HG03280 (cell line): ENCODE data around the gene KHDC1.
A peak's percentile ranks its signal among the peaks of the same experiment; 100 is the strongest.
"Not testable (repeated sequence)": the region's sequence is repeated elsewhere in the genome, so short reads cannot be mapped to it uniquely, and the experiment has no call there.

Experiments used
- ATAC-seq: cut with Tn5 transposase; IDR thresholded peaks from one replicate; pipeline ENCODE4 v1.9.1; 2021; ENCODE audit warnings: mild to moderate bottlenecking, moderate library complexity; ENCODE audit not compliant: unreplicated experiment

KHDC1 gene

DNA sequence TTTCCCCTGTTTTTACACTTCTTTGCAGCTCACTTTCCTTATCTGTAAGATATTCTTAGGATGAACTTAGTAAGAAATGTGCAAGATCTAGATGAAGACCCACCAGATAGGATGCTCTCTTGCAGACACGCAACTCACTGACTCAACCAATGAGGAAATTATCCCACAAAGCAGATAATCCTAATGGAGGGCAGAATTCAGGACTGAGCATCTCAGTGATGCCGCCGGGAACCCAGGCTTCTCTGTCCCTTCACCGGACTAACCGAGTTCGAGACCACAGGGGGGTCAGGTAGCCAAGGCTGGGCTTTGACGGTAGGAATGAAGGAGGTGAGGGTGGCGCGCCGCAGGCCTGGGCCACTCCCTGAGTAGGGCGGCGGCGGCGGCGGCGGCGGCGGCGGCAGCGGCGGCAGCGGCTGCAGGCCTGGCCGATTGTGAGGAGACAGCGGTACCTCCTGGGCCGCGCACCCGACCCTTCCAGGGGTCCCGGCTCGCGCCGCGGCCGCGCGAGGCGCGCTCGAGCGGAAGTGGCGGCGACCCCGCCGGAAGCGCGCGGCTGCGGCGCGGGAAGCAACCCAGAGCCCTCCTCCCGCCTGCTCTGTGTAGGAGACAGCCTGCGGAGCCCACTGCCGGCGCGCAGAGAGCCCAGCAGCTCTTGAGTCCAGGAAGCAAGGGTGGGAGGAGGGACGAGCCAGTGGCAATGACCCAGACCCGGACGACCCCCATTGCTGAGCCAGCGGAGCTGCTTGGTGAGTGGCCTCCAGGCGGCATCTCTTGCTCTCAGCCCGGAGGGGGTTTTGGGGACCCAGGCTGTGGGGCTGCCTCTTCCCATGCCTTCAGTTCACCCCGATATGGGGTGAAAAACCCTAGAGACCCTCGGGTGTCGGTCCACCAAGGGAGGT is at the start of gene KHDC1:
Gene KHDC1, minus strand, starts transcription at position 526 of the 899 bp plus-strand sequence. CDS start 20,679 bp downstream, outside the sequence.
- ATAC-seq = peak; percentile 89

DNA sequence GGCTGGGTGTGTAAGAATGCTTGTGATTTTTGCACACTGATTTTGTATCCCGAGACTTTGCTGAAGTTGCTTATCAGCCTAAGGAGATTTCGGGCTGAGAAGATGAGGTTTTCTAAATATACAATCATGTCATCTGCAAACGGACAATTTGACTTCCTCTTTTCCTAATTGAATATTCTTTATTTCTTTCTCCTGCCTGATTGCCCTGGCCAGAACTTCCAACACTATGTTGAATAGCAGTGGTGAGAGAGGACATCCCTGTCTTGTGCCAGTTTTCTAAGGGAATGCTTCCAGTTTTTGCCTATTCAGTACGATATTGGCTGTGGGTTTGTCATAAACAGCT is 47.5 kb upstream of the KHDC1 start:
- ATAC-seq = not testable (repeated sequence)

GRCh38 chr6:73309785-73310502 is 46.9 kb upstream of the KHDC1 start:
- peak; percentile 97 for ATAC-seq

- peak; percentile 26 for ATAC-seq
These were observed 46.5 kb upstream of the KHDC1 start for GRCh38 chr6:73309535-73309784.

DNA sequence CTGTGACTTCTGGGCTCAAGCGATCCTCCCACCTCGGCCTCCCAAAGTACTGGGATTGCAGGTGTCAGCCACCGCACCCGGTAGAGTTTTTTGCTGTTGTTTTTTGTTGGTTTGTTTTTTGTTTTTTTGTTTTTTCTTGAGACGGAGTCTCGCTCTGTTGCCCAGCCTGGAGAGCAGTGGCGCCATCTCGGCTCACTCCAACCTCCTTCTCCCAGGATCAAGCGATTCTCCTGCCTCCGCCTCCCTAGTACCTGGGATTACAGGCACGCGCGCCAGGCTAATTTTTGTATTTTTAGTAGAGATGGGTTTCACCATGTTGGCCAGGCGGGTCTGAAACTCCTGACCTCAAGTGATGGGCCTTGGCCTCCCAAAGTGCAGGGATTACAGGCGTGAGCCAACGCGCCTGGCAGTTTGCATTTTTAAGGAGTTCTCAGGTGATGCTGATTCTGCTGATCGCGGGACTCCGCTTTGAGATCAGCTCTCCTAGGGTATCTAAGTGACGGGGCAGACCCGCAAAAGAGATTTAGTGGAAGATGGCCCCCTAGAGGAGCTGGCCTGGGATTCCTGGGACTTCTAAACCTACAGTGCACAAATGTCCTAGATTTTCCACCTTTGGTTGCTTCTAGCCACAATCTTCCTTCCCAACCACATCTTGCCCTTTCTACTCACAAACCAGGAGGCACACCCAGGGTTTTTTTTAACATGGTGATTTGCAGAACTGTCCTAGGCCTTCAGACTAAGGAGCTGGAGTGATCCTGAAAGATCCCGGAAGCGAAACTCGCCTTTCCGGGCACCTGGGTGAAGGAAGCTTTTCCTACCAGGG is 45.9 kb upstream of the KHDC1 start:
- ATAC-seq = no peak

GRCh38 chr6:73303773-73304172 is 40.8 kb upstream of the KHDC1 start:
- not testable (repeated sequence) for ATAC-seq

GRCh38 chr6:73302339-73302738 is 39.3 kb upstream of the KHDC1 start:
- no peak for ATAC-seq

DNA sequence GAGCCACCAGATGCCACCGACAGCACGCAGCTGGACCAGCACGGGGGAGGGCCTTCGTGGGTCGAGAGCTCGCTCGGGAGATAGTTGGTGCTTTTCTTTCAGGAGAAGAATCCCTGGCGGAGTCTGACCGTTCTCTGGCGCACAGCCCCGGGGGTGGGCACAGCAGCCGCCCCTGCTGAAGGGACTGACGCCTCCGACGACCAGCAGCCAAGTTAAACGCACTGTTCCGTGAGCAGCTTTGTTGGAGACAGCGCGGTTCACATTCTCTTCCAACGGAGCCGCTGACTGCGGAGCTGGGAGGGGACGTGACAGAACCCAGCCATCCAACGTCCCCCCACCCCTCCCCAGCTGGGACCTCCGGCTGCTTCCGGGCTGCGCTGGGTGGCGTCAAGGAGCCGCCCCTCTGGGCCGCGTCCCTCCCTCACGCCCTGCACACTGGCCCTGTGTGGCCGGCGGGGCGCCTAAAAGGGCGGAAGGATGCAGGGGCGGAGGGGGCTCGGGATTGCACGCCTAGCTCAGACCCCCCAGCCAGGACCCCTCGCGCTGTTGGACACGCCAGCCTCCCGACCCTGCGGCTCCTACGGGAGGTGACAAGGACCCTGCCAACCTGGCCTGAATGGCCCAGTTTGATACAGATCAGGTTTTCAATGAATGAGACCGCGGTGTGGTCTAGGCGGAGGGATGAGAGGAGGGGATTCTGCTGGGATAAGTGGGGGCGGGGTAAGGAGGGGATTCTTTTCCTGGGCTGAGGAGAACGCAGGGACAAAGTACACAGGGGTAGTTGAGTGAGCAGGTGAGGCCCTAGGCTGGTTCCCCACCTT is 36.4 kb upstream of the KHDC1 start:
- no peak for ATAC-seq

- no peak for ATAC-seq
These were observed 30.3 kb upstream of the KHDC1 start for GRCh38 chr6:73293331-73293730.

DNA sequence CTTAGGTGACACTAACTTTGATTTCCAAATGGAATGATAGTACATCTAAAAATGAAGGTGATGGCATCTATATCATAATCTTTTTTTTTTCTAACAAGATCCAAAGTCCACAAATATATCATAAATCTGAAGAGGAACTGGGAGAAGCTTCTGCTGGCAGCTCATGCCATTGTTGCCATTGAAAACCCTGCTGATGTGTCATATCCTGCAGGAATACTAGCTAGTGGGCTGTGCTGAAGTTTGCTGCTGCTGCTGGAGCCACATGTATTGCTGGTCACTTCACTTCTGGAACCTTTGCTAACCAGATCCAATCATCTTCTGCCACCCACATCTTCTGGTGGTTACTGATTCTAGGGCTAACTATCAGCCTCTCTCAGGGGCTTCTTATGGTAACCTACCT is 27.4 kb upstream of the KHDC1 start:
- ATAC-seq = no peak

DNA sequence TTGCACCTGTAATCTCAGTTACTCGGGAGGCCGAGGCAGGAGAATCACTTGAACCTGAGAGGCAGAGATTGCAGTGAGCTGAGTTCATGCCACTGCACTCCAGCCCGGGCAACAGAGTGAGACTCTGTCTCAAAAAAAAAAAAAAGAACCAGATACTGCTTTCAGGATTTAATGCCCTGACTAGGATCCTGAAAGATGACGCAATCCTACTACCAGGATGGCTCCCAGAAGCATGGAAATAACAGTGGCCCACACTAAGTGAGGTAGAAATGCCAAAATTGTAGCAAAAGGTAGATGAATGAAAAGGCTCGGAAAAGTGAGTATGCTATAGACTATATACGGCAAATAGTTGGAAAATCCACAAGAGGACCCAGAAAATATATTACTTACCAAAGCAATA is 23.8 kb upstream of the KHDC1 start:
- ATAC-seq = no peak

DNA sequence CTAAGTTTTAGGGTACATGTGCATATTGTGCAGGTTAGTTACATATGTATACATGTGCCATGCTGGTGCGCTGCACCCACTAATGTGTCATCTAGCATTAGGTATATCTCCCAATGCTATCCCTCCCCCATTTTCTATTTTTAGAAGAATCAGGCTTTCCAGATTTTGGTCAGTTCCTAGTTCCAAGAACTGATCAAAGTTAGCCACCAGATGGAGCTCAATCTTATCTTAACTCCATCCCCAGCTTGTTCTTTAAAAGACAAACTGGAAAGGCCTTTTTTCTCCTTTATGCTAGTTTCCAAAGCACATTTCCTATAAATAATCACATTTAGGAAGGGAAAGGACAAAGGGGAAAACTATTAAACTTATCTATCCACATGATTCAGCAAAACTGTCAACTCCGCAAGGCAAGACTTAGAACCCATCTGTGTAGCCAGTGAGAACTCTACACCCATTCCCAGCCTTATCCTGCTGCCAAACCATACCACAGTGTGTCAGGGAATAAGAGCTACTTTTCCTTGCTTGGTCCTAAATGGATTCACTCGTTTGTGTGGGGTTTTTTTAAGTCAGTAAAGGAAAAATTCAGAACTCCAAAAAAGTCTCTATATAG is 22.8 kb upstream of the KHDC1 start:
- ATAC-seq = no peak

GRCh38 chr6:73282871-73283270 is 19.9 kb upstream of the KHDC1 start:
- no peak for ATAC-seq

DNA sequence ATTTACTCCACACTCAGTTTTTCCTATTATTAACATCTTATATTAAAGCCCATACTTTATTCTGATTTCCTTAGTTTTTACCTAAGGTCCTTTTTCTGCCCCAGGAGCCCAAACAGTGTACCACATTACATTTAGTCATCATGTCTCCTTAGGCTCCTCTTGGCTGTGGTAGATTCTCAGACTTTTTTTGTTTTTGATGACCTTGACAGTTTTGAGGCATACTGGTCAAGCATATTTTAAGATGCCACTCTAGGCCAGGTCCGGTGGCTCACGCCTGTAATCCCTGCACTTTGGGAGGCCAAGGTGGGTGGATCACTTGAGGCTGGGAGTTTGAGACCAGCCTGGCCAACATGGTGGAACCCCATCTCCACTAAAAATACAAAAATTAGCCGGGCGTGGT is 18.7 kb upstream of the KHDC1 start:
- ATAC-seq = not testable (repeated sequence)

DNA sequence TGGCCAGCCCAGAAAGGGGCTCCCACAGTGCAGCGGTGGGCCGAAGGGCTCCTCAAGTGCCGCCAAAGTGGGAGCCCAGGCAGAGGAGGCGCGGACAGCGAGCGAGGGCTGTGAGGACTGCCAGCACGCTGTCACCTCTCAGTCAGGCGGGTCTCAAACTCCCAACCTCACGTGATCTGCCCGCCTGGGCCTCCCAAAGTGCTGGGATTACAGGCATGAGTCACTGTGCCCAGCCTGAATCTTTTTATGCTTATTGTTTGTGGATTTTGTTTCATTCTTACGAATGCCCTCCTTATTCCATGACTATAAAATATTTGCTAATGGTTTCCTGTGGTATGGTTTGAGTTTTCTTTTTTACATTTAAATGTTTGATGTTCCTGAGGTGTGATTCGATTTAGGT is 6.3 kb upstream of the KHDC1 start:
- not testable (repeated sequence) for ATAC-seq

GRCh38 chr6:73268896-73269295 is 5.9 kb upstream of the KHDC1 start:
- ATAC-seq = not testable (repeated sequence)

DNA sequence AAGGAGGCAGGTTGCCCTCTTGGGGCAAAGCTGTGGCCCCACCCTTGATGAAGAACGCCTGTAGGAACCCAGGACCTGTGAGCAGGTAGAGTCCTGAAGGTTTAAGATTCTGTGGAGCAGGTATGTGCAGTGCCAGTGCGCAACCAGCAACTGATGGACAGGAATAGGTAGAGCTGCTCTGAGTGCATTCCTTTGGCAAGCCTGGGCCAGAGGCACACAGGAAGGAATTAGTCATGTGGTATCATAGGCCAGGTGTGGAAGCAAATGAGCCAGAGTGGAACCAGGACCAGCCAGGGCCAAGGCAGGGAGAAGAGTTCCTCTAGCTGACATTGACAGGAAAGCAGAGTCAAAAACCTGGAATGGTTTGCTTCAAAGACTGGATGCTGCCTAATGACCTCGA is 1.4 kb upstream of the KHDC1 start:
- ATAC-seq = no peak

- ATAC-seq = peak; percentile 6
These were observed 544 bp upstream of the KHDC1 start for GRCh38 chr6:73263570-73263909.

GRCh38 chr6:73258721-73259120 is 4.3 kb downstream of the KHDC1 start:
- ATAC-seq = no peak

- ATAC-seq = not testable (repeated sequence)
These were observed 8.7 kb downstream of the KHDC1 start for GRCh38 chr6:73254323-73254722.
